DMS114 treated with DMSO at 0.1 percent for 48 hours (cell line): ENCODE results near the gene TCEAL6.
"Not testable (repeated sequence)": the region's sequence is repeated elsewhere in the genome, so short reads cannot be mapped to it uniquely, and the experiment has no call there.

Experiments used
- DNase-seq: peaks from one replicate; lab custom pipeline; 2025; ENCODE audit not compliant: unreplicated experiment; lab: John Stamatoyannopoulos, UW

The TCEAL6 gene

DNA sequence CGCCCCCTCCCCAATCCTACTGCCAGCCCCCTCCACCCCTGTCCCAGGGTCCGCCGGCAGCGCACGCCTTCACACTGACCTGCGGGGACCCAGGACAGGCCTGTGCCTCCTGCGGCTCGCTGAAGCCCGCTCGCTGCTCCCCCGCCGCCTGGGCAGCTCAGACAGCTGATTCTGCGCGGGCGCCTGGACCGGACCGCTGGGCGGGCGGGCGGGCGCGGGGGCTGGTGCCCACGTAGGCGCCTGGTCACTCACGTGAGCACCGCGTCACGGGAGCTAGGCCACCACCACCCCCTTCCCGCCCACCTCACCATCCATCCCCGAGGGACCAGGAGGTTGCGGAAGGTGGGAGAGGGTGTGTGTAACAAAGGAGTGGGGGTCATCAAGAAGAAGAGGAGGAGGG lies at the start of gene TCEAL6:
TCEAL6 (minus strand) TSS at position 208 of the 400 bp plus-strand sequence.
- not testable (repeated sequence) for DNase-seq

DNA sequence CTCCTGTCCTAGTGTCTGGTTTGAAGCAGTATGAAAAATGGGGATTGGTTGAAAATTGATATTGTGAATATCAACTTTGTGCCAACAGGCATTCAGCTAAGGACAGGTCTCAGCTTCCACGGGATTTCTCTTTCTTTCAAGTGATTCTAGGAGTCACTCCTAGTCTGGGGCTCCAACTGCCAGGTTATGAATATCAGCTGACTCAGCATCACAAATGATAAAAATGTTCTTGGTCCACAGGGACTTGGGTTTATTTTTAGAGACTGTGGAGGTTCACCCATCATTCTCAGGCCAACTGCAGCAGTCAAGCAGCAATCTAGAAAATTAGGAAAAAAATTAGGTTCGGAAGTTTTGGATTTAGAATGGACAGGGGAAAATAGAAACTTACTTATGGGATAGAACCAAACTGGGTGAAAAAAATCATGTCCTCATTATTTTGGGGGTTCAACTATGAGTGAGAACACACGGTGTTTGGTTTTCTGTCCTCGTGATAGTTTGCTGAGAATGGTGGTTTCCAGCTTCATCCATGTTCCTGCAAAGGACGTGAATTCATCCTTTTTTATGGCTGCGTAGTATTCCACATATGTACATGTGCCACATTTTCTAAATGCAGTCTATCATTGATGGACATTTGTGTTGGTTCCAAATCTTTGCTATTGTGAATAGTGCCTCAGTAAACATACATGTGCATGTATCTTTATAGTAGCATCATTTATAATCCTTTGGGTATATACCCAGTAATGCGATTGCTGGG lies 43.9 kb upstream of the TCEAL6 start:
- DNase-seq: no peak

DNA sequence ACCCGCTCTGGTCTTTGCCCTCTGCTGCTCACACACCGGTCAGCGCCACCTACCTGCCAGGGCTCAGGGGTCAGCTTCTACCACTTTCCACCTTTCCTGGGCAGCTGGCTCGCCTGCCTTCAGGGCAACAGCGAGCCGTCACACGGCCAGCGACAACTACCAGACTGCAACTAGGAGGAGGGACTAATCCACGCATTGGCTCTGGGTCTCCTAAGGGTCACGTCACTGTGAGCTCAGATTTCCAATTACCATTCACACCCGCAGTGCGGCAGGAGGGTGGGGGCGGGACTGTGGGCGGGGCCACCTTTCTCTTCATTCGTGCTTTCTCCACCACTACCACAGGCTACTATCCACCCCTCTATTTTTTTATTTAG lies 13.5 kb upstream of the TCEAL6 start, which contains the start of gene BEX5:
BEX5 (minus strand) TSS at position 172 of the 374 bp plus-strand sequence. CDS start 1,712 bp downstream, outside the sequence.
- no peak for DNase-seq

DNA sequence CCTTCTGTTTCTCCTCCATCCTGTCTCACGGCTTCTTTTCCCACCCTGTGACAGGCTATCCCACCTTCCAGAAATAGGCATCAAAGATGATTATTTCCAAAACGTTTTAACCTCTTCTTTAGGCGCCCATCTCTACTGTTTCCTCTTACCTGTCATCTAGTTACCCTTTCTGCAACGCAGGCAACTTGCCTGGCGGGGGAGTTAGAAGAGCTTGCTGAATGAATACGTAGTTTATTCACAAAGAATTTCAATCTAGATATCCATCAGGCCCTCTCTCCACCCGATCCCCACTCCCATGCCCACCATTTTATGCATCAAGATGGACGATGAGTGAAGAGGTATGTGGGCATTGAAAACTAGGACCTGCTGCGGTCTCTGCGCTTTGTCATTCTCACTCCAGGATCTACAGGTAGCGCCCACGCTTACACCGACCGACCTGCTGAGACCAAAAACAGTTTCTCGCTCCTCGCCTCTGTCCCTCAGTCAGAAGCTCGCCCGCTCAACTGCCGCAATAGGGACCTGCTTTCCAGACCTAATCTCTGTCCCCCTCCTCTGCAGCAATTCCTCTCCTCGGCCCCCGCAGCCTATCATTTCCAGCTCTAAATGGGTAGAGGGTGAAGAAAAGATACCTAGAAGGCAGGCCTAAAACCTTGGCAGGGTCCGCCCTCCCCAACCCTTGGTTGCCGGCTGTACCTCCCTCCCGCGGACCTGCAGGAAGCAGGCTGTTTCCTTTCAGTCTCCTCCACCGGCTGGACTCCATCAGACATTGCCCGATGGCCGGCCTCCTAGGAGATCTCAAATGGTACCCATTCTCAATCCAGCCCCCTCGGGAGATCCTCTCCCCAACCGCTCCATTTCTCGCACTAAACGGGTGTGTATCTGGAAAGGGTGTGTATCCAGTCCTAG lies 12.9 kb upstream of the TCEAL6 start:
- DNase-seq: no peak

DNA sequence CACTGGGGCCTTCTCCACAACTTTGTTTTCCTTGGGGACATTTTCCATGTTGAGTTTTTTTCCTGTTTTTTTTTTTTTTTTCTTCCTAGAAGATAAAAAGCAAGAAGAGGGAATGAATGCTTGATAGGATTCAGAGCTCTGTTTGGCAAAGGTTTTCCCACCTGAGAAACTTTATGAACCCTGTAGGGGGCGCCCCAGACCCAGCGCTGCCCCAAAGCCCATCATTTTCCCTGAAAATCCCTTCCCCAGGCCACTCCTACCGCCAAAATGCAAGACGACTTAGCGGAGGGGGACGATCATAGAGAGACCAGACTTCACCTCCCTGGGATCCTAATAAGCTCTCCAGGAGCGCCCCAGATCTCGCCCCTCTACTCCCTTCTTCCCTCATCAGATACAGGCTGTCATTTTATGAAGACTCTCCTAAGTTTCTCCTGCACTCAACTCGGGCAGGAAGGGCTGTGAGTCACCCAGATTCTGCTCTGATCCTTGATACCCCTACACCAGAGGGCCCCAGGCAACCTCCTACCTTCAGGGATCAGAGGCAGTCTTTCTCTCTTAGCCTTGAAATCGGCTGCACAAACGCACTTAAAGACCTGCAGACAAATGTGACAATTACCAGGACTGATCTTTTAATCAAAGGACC lies 12.1 kb upstream of the TCEAL6 start:
- no peak for DNase-seq

DNA sequence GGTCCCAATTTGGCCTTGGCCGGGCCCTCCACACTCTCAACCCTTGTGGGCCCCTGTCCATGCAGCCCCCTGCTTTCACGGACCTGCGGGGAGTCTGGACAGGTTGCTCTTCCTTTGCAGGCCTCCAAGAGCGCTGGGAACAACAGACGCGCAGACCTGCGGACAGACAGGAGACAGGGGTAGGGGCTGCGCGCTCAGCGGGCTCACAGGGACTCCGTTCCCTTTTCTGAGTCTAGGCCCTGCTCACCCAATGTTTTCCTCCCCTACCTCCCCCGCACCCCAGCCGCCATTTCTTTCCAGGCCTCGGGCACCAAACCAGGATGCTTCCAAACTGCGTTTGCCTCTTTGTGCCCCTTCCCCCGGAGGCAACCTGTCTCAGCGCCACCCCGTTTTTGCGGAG lies 650 bp downstream of the TCEAL6 start:
- DNase-seq: not testable (repeated sequence)

DNA sequence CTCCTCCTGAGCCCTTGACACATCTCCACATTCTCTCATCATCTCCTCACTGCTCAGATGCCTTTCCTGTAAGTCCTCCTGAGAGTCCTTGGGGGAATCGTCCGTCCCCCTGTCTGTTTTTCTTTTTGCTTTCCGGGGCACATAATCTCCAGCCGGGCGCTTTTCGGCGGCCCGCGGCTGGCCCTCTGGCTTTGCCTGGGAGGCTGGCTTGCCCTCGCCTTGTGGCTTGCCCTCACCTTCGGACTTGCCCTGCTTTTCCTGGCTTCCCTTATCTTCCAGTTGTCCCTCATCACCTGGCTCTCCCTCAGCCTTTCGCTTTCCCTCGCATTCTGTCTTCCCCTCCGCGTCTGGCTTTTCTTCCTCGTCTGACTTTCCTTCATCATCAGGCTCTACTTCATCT lies 1.4 kb downstream of the TCEAL6 start:
- not testable (repeated sequence) for DNase-seq

DNA sequence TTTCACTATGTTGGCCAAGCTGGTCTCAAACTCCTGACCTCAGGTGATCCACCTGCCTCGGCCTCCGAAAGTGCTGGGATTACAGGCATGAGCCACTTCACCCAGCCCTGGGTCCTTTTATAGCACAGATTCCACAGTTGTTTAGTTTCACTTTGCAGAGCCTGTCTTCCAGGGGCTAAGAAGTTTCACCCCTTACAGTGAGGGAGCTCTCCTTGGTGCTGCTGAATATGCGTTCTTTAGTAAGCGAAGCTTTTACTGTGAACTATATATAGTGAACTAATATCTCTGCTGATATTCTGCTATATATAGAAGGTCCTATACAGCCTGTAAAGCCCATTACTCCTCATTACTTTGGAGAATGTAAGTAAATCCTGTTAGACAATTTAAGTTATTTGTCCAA lies 4.2 kb downstream of the TCEAL6 start:
- no peak for DNase-seq

DNA sequence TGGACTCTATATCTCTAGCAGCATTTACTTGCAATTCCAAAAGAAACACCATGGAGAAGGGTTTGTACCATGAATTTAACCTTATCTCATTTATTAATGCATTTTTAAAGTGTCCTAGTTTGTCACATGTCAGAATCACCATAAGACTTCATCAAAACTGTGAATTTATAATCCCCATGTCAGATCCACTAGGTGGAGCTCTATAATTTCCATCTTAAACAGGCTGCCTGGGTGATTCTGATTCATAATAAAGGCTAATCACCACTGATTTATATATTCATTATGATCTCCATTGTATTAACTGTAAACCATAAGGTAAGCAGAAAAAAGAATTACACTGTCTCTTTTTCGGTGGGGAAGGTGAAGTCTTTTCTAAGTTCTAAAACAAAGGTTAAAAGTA lies 12.8 kb downstream of the TCEAL6 start:
- DNase-seq: peak; percentile 3

DNA sequence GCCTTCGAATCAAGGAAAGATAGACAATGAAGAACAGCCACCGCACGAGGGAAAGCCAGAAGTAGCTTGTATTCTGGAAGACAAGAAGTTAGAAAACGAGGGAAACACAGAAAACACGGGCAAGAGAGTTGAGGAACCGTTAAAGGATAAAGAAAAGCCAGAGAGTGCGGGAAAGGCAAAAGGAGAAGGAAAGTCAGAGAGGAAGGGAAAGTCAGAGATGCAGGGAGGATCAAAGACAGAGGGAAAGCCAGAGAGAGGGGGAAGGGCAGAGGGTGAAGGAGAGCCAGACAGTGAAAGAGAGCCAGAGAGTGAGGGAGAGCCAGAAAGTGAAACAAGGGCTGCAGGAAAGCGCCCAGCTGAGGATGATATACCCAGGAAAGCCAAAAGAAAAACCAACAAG lies 15.4 kb downstream of the TCEAL6 start:
- DNase-seq: no peak

DNA sequence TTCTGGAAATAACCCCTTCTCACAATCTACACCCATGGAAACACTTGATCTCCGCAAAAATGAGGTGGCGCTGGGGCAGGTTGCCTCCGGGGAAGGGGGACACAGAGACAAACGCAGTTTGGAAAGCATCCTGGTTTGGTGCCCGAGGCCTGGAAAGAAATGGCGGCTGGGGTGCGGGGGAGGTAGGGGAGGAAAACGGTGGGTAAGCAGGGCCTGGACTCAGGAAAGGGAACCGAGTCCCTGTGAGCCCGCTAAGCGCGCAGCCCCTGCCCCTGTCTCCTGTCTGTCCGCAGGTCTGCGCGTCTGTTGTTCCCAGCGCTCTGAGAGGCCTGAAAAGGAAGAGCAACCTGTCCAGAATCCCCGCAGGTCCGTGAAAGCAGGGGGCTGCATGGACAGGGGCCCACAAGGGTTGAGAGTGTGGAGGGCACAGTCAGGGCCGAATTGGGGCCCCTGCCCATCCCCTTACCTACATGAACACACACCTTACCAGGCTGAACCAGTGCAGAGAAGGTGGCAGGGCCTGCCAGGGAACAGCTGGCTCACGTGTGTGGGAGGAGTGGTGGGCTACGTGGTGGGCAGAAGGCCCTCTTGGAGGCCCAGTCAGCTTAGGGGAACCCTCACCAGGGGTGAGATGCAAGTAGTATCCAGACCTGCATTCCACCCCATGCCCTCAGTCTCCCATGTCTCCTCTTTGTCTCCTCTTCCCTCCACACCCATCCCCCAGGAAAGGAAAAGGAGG lies 16.0 kb downstream of the TCEAL6 start:
- DNase-seq: not testable (repeated sequence)

DNA sequence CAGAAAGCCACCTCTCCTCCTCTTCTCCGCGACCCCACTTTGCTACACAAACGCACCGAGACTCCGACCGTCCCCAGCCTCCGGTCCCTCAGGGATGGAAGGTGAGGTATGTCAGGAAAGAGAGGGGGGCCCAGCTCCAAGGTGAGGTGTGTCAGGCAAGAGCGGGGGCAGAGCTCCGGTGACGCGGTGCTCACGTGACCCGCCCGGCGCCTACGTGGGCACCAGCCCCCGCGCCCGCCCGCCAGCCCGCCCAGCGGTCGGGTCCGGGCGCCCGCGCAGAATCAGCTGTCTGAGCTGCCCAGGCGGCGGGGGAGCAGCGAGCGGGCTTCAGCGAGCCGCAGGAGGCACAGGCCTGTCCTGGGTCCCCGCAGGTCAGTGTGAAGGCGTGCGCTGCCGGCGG lies 16.8 kb downstream of the TCEAL6 start, which contains the start of gene TCEAL2:
TCEAL2 (plus strand) TSS at position 244 of the 400 bp plus-strand sequence. CDS start 1,152 bp downstream, outside the sequence.
- not testable (repeated sequence) for DNase-seq

DNA sequence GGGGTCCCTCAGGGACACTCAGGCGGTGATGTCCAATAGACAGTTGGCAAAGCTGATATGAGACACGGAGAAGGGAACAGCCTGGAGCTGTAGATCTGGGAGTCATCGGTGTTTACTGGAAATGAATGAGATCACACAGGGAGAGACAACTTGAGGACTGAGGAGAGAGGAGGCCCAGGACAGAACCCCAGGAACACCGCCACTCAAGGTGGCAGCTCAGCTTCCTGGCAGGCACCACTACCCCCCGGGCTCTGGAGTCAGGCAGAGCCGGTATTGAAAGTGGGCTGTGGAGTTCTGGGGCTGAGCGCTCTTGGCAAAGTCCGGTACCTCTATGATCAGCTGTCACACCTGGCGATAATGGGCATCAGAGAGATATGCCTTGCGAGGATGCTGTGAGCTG lies 17.3 kb downstream of the TCEAL6 start:
- not testable (repeated sequence) for DNase-seq

DNA sequence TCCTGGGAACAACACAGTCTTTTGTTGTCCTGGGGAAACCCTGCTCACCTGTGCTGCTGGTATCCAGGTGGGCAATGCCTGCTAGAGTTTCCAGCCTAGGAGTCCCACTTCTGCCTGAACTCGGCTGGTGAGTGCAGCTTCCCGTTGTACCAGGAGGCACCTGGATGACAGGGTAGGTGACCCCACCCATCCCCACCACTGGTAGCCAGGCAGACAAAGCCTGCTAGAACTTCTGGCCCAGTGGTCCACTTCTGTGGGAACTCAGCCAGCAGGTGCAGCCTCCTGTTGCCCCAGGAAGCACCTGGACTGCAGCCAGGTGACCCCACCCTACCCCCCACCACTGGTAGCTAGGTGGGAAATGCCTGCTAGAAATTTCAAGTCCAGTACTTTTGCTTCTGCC lies 26.5 kb downstream of the TCEAL6 start:
- DNase-seq: no peak

DNA sequence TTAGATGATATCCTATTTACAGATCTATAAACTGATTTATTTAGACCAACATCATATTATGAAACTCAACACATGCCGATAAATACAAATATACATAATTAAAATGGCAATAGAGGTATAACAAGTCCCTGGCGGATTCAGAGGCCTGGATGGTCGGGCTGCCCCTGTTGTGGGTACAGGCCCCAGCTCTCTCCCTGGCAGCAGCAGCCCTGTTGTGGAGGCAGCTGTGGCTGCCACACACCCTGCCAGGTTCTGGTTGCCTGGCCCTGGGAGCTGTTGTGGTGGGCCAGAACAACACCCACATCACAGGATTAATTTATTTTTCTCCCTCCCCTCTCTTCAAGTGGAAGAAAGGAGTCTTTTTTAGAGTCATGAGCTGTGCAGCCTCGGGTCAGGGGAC lies 28.9 kb downstream of the TCEAL6 start:
- DNase-seq: no peak
